ENCODE measurements around the gene AGXT. TPM values are rescaled to one million over a fixed set of nuclear protein-coding genes. Genes with fewer than 3 reads are reported as not detected.
A peak's percentile ranks its signal among the peaks of the same experiment; 100 is the strongest.

The AGXT gene
- total RNA-seq, 2 experiments from 2014 or later: not detected

DNA sequence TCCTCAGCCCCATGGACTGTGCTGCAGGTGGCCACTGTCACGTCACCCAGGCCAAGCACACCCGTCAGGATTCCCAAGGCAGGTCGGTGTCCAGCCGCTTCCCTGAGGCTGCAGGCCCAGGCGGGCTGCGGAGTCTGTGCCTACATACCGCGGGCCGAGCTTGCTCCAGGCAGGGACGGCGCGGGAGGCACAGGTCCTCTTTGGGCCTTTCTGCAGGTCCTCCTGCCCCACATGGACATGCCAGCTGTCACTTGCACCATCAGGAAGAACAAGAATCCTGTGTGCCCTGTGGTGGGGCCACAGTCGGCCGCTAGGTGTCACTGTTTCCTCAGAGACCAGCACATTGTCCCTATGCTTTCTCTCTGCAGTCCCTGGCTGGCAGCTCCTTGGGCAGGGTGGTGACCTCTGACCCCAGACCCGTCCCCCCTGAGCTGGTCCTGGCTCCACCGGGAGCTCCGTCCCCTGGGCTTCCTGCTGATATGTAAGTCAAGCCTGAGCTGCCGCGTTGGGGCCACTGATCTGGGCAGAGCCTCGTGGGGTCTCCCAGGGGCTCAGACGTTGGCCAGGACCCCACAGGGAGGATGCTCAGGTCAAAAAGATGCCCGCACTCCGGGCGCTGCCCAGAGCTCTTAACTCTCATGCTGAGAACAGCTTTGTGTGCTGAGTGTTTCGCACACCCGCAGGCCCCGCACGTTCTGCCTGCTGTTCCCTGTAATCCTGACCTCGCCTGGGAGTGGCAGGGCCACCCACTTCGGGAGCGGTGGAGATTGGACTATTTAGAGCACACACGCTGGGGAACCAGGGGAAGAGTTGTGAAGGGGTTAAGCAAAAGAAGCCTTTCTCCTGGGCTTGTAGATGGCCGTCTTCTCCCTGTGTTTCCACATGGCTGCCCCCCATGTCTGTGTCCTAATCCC, 17.3 kb upstream of the AGXT start:
- Histone ChIP-seq H3K79me2 (ENCODE audit: insufficient read depth, low read depth, low read length) (no peaks in the 10 kb centered on the region), H3K9me3 (ENCODE audit: low read length) (no peaks in the 10 kb centered on the region), H3K36me3 (ENCODE audit: insufficient read depth, low read length) (no peaks in the 10 kb centered on the region), H3K4me2 (ENCODE audit: low read length) (no peak overlapping the region), H3K9me2 (ENCODE audit: insufficient read depth, low read length) (no peaks in the 10 kb centered on the region), H3K4me1 (ENCODE audit: insufficient read depth, low read length, poor library complexity, severe bottlenecking) (no peaks in the 10 kb centered on the region), H3K27ac (ENCODE audit: low read depth, low read length, poor library complexity, severe bottlenecking) (no peak overlapping the region), H4K20me1 (ENCODE audit: insufficient read depth, low read length) (no peaks in the 10 kb centered on the region), H3K4me3 (ENCODE audit: low read depth, low read length, poor library complexity, severe bottlenecking) (no peak overlapping the region), H2AFZ (ENCODE audit: low read length) (no peak overlapping the region)
- DNase-seq (ENCODE audit: low spot score): peak; percentile 68
- intact Hi-C loops (cut with micrococcal nuclease; ENCODE audit: unreplicated experiment): loop anchor here (2.0 kb wide), 1 partner anchor 137 kb away; no protein-coding TSS in a partner anchor
- CTCF ChIA-PET (ENCODE audit: unreplicated experiment): no interaction called here
- POLR2A ChIA-PET: no interaction called here
- no TSS peak for BruUV-seq (replicated peaks)
- TF ChIP-seq, protein P1, sequence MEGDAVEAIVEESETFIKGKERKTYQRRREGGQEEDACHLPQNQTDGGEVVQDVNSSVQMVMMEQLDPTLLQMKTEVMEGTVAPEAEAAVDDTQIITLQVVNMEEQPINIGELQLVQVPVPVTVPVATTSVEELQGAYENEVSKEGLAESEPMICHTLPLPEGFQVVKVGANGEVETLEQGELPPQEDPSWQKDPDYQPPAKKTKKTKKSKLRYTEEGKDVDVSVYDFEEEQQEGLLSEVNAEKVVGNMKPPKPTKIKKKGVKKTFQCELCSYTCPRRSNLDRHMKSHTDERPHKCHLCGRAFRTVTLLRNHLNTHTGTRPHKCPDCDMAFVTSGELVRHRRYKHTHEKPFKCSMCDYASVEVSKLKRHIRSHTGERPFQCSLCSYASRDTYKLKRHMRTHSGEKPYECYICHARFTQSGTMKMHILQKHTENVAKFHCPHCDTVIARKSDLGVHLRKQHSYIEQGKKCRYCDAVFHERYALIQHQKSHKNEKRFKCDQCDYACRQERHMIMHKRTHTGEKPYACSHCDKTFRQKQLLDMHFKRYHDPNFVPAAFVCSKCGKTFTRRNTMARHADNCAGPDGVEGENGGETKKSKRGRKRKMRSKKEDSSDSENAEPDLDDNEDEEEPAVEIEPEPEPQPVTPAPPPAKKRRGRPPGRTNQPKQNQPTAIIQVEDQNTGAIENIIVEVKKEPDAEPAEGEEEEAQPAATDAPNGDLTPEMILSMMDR (conservative IDR thresholded peaks at IDR 0.05; ENCODE audit: low read length): peak; percentile 87
- TF ChIP-seq EZH2phosphoT487 (IDR thresholded peaks at IDR 0.05; ENCODE audit: borderline replicate concordance, low read depth, low read length): no peak

DNA sequence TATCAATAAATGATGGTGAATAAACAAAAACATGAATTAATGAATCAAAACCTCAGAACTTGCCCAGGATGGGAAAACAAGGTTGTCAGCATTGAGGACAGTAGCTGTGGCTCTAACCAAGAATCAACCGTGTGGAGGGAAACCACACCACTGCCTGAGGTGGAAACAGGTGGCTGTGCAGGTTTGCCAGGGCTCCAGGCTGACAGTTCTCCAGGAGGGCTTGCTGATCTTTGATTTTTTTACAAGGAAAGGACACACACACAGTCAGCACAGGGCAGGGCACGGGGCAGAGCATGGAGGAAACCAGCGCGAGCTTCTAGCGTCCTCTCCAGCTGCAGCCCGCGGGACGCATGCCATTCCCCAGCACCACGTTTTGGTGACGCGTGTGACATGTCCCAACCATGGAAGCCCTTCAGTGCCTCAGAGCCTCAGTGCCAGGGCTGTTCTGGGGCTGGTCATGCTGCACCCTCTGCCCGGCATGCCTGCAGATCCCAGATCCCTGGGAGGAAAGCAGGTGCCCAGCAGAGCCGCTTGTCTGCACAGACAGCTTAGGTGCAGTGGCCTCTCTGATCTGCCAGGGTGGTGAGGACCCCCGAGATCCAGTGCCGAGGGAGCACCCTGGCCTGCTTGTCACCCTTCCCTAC, 15.8 kb upstream of the AGXT start:
- Histone ChIP-seq H3K4me2 (ENCODE audit: low read length) (no peak overlapping the region), H3K9me3 (ENCODE audit: low read length) (no peaks in the 10 kb centered on the region), H3K4me3 (ENCODE audit: low read depth, low read length, poor library complexity, severe bottlenecking) (no peak overlapping the region), H3K27ac (ENCODE audit: low read depth, low read length, poor library complexity, severe bottlenecking) (no peak overlapping the region), H4K20me1 (ENCODE audit: insufficient read depth, low read length) (no peaks in the 10 kb centered on the region), H3K79me2 (ENCODE audit: insufficient read depth, low read depth, low read length) (no peaks in the 10 kb centered on the region), H2AFZ (ENCODE audit: low read length) (no peak overlapping the region), H3K4me1 (ENCODE audit: insufficient read depth, low read length, poor library complexity, severe bottlenecking) (no peaks in the 10 kb centered on the region), H3K36me3 (ENCODE audit: insufficient read depth, low read length) (no peaks in the 10 kb centered on the region), H3K9me2 (ENCODE audit: insufficient read depth, low read length) (no peaks in the 10 kb centered on the region)
- CTCF ChIA-PET (ENCODE audit: unreplicated experiment): no interaction called here
- no peak for TF ChIP-seq EZH2phosphoT487 (IDR thresholded peaks at IDR 0.05; ENCODE audit: borderline replicate concordance, low read depth, low read length)
- TF ChIP-seq, protein P1 (conservative IDR thresholded peaks at IDR 0.05; ENCODE audit: low read length): no peak
- no peak for DNase-seq (ENCODE audit: low spot score)
- POLR2A ChIA-PET: no interaction called here
- no TSS peak for BruUV-seq (replicated peaks)
- intact Hi-C loops (cut with micrococcal nuclease; ENCODE audit: unreplicated experiment): no loop called here

DNA sequence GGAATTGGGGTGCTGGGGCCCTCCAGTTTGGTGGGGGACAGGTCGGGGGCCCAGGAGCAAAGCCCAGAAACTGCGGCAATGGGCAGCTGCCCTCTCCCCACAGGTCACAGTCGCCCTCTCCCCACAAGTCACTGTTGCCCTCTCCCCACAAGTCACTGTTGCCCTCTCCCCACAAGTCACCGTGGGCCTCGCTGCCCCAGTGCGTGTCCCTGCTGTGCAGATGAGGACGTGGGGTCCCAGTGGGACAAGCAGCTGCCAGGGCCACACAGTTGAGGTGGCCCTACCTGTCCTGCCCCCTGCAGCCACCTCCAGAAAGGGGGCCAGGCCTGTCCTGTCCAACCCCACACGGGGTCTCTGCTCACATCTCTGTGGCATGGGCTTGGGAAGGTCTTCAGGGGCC, 13.0 kb upstream of the AGXT start:
- Histone ChIP-seq H3K4me1 (ENCODE audit: insufficient read depth, low read length, poor library complexity, severe bottlenecking) (no peaks in the 10 kb centered on the region), H3K27ac (ENCODE audit: low read depth, low read length, poor library complexity, severe bottlenecking) (no peak overlapping the region), H3K36me3 (ENCODE audit: insufficient read depth, low read length) (no peaks in the 10 kb centered on the region), H2AFZ (ENCODE audit: low read length) (no peak overlapping the region), H3K9me3 (ENCODE audit: low read length) (no peaks in the 10 kb centered on the region), H4K20me1 (ENCODE audit: insufficient read depth, low read length) (no peaks in the 10 kb centered on the region), H3K79me2 (ENCODE audit: insufficient read depth, low read depth, low read length) (no peaks in the 10 kb centered on the region), H3K9me2 (ENCODE audit: insufficient read depth, low read length) (no peaks in the 10 kb centered on the region), H3K4me3 (ENCODE audit: low read depth, low read length, poor library complexity, severe bottlenecking) (no peak overlapping the region), H3K4me2 (ENCODE audit: low read length) (no peak overlapping the region)
- ChIA-PET POLR2A (no interaction called here), CTCF (ENCODE audit: unreplicated experiment) (no interaction called here)
- TF ChIP-seq, protein P1 (conservative IDR thresholded peaks at IDR 0.05; ENCODE audit: low read length): no peak
- TF ChIP-seq EZH2phosphoT487 (IDR thresholded peaks at IDR 0.05; ENCODE audit: borderline replicate concordance, low read depth, low read length): no peak
- no TSS peak for BruUV-seq (replicated peaks)
- DNase-seq (ENCODE audit: low spot score): no peak
- intact Hi-C loops (cut with micrococcal nuclease; ENCODE audit: unreplicated experiment): no loop called here
